ENCODE data around the gene GPR31.
"Not testable (repeated sequence)": the region's sequence is repeated elsewhere in the genome, so short reads cannot be mapped to it uniquely, and the experiment has no call there.

Gene GPR31, protein sequence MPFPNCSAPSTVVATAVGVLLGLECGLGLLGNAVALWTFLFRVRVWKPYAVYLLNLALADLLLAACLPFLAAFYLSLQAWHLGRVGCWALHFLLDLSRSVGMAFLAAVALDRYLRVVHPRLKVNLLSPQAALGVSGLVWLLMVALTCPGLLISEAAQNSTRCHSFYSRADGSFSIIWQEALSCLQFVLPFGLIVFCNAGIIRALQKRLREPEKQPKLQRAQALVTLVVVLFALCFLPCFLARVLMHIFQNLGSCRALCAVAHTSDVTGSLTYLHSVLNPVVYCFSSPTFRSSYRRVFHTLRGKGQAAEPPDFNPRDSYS

DNA sequence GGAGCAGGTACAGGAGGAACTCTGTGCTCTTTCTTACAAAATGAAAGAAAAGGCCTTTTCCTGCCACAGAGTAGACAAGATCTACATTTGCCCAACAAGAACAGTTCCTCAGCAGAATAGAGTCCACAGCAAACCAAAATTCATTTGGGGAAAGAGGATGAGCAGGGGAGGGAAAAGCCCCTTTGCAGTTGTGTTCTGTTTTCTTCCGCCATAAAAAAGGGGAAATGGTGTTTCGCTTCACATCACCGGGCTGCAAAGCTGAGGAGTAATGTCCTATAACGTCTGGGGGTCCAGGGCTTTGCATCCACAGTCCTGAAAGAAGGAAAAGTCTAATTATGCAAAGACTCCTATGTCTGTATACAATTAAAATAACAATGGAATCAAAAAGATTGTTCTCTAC lies at the start of gene GPR31:
Gene GPR31, minus strand, starts transcription at position 118 of the 400 bp plus-strand sequence. CDS start 149 bp downstream, outside the sequence.
- no peak for DNase-seq (ENCODE audit: extremely low read depth, low read depth)
- TF ChIP-seq, protein P1, sequence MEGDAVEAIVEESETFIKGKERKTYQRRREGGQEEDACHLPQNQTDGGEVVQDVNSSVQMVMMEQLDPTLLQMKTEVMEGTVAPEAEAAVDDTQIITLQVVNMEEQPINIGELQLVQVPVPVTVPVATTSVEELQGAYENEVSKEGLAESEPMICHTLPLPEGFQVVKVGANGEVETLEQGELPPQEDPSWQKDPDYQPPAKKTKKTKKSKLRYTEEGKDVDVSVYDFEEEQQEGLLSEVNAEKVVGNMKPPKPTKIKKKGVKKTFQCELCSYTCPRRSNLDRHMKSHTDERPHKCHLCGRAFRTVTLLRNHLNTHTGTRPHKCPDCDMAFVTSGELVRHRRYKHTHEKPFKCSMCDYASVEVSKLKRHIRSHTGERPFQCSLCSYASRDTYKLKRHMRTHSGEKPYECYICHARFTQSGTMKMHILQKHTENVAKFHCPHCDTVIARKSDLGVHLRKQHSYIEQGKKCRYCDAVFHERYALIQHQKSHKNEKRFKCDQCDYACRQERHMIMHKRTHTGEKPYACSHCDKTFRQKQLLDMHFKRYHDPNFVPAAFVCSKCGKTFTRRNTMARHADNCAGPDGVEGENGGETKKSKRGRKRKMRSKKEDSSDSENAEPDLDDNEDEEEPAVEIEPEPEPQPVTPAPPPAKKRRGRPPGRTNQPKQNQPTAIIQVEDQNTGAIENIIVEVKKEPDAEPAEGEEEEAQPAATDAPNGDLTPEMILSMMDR (IDR thresholded peaks at IDR 0.05; ENCODE audit: low read depth, low read length) = no peak

DNA sequence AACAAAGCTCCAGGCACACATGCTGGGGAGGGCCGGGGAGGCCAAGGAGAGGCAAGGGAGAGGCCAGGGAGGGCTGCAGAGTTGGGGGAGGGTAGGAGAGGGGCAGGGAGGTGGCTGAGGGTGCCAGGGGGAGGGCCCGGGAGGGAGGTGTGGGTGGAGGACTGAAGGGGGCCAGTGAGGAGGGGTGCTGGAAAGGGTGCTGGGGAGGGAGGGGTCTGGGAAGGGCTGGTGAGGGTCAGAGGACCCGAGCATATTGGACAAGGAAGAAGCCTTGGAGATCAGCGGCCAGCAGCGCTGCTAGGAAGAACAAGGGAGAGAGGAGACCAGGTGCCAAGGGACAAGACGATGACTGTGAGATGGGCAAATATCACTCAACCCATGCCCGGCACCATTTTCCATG lies 49.7 kb upstream of the GPR31 start:
- no peak for DNase-seq (ENCODE audit: extremely low read depth, low read depth)

DNA sequence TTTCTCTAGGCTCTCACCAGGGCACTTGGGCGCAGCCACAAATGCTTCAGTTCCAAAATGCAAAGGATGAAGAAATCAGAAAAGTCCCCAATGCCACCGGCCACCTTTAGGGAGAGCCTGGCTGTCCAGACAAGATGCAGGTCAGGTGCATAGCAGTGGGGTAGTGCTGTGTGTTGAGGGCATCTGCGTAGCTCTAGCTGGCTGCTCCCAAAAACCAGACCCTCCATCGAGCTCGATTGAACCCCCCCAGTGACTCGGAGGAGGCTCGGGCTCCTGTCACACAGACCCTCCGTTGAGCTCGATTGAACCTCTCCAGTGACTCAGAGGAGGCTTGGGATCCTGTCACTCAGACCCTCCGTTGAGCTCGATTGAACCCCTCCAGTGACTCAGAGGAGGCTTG lies 47.5 kb upstream of the GPR31 start:
- not testable (repeated sequence) for DNase-seq (ENCODE audit: extremely low read depth, low read depth)

More for the DNA sequence above, 49.7 kb upstream of the GPR31 start:
- TF ChIP-seq, protein P1 (IDR thresholded peaks at IDR 0.05; ENCODE audit: low read depth, low read length) = no peak

DNA sequence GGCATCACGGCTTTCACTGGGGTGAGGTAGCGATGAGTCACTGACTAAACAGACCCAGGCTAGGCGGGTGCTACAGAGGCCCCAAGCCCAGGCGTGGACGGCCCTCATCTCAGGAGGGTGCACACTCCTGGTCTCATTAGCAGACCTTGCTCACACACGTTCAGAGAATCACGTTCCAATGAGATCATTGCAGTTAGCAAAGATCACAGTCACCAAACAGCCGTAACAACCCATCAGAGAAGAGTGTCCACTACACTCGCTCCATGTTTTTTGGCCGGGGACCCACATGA lies 46.2 kb upstream of the GPR31 start:
- DNase-seq (ENCODE audit: extremely low read depth, low read depth) = not testable (repeated sequence)

DNA sequence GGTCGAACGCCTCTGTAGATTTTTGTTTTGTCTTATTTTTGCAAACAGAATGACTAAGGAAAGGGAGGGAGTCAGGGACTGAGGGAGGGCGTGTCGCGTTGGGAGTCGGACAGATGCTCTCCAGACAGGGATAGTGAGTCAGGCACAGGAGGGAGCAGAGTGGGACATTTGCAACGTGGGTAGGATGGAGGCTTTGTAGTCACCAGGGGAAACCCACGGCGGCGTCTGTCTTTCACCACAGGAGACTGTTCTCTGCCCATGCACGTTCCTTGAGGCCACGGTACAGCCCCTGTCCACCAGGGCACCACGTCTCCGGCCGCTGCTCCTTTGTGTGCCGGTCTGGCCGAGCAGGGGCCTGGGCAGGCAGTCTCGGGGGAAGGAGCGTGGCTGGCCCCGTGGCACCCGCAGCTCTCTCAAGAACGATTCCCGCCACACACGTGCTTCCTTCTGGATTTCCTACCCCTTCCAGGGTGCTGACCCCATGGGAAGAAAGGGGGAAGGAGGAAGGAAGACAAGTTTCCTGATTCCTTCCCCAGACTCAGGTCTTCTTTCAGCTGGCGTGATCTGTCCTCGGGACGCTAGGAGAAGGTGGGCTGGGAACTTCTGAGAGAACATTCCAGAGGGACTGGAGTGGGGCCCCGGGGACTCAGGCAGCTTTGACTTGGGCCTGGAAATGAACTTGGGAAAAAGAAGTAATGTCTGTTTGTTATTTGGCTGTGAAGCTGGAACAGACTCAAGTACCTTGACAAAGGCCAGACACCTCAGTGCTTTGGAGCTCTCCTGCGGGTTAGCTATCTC lies 45.7 kb upstream of the GPR31 start:
- DNase-seq (ENCODE audit: extremely low read depth, low read depth) = not testable (repeated sequence)

DNA sequence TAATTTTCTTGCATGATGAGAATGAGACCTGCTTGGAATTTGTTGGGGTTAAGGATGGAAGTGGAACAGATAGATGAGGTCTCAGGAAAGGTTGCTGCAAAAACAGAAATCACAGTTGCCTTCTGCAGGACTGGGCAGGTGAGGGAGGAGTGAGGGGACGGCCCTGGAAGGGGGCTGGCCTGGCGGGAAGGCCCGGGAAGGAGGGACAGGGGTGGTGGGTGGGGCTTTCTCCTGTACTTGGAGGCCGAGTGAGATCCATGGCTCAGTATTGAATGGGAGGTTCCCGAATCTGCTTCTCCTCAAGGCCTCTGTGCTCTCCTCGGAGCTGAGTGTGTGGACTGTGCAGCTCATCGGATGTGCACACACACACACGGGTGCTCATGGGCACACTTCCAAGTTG lies 44.8 kb upstream of the GPR31 start:
- not testable (repeated sequence) for DNase-seq (ENCODE audit: extremely low read depth, low read depth)

DNA sequence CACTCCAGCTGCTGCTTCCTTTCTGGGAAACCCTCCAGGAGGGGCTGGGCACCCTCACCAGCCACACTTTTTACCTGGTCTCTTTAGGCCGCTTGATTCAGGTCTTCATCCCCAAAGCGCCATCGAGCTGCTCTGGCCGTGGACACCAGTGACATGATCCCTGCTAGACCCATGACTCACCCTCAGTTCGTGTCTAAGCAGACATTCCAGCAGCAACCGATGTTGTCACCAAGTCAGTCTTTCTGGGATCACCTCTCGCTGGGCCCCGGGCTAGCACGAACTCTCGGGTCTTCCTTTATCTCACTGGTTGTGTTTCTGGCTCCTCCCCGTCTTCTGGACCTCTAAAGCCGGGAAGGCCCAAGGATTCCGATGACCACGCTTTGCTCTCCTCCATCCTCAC lies 43.0 kb upstream of the GPR31 start:
- TF ChIP-seq, protein P1 (IDR thresholded peaks at IDR 0.05; ENCODE audit: low read depth, low read length) = no peak
- DNase-seq (ENCODE audit: extremely low read depth, low read depth) = no peak

DNA sequence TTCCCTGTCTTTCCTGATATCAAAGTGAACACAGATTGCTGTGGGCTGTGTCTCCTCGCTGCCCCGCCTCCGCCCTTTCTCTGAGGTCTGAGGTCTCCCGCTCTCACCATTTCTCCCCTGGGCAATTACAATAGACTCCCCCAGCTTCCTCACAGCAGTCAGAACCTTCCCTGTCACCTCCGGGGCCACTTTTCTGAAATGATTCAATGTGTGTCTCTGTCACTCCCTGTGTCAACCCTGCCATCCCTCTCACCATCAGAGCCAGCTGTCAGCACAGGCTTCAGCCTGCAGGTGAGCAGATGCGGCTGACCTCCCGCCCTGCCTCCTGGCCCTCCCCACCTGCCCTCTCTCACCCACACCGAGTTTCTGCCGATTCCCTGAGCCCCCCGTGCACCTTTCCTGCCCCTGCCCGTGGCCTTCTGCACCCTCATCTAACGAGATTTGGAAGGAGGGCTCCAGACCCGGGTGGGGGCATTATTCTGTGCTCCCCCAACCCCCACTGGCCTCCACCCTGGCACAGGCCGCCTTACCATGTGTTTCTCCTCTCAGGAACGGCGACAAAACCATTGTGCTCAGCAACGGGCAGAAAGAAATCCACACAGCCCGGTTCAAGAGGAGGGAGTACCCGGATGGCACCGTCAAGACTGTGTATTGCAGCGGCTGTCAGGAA lies 38.3 kb upstream of the GPR31 start:
- DNase-seq (ENCODE audit: extremely low read depth, low read depth) = not testable (repeated sequence)

DNA sequence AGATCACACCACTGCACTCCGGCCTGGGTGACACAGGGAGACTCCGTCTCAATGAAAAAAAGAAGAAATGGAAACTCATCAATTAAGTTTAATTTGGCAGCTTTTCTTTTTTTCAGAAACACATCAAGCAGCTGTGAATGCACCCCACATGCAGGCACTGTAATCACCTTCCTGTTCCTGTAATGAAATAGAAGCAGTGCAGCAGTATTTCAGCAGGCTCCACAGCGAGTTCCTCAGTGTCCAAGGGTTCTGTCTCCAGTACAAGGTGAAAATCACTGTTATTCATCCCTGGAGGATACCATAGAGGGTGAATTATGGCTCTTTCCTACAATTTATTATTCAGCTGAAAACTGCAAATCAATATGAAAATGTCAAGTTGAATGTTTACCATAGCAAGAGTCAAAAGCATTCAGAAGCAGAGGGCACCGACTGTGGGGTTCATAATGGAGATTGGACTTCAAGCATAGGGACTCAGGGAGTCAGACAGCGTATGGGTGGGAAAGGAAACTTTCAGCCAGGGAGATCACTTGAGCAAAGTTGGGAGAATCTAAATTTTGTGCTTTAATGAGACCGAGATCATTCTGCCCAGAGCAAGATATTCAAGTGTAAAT lies 35.8 kb upstream of the GPR31 start:
- DNase-seq (ENCODE audit: extremely low read depth, low read depth) = not testable (repeated sequence)

DNA sequence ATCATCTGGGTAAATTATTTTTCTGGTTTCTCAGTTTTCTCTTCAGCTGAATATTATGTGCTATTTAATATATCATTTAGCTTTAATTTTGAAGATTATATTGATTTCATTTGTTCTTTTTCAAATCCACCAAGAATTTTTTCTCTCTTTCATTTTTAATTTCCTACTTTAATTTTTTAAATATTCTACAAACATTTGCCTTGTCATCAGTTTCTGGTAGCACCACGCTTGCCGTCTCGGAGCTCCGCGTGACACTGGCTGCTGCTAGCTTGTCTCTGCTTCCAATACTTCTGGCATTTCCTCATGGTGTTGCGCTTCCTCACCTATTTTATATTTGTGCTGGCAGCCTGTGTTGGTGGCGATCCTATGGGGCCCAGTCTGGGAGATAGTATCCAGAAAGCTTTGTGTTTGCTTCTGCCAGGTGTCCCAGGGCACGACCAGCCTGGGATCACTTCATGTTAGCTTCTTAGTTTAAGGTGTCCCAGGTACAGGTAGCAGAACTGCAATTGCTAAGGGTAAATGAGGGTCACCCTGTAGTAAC lies 33.3 kb upstream of the GPR31 start:
- DNase-seq (ENCODE audit: extremely low read depth, low read depth) = not testable (repeated sequence)

DNA sequence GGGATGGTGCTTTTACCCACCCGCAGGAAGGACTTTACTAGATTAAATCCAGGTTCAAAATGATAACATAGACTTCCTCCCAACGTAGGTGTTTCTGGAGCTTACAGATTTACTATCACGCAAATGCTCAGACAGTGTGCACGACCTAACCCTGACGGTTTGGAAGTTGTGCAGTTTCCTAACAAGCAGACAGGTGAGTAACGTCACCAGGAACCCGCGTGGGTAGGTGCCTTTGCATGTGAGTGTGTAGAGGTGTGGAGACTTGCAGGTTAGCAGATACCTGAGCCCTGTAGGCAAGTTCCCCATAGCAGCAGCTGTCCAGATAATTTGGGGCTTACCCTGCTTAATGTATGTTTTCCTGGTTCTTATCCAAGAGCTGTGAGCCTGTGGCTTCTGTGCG lies 29.5 kb upstream of the GPR31 start:
- DNase-seq (ENCODE audit: extremely low read depth, low read depth) = not testable (repeated sequence)

DNA sequence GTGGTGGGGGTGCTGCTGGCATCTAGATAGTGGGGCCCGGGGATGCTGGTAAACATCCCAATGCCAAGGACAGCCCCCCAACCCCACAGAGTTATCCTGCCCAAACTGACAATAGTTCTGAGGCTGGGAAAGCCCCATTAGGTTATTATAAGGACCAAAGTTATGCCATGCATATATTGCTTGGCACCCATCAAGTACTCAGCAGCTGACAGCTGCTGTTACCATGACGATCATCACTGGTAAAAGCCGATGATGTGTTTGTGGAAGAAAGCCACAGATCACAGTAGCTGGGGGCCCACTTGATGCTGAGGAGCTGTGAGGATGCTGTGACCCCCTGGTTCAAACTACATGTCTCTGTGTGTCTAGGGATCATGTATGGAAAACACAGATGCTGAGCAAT lies 27.3 kb upstream of the GPR31 start:
- DNase-seq (ENCODE audit: extremely low read depth, low read depth) = not testable (repeated sequence)

DNA sequence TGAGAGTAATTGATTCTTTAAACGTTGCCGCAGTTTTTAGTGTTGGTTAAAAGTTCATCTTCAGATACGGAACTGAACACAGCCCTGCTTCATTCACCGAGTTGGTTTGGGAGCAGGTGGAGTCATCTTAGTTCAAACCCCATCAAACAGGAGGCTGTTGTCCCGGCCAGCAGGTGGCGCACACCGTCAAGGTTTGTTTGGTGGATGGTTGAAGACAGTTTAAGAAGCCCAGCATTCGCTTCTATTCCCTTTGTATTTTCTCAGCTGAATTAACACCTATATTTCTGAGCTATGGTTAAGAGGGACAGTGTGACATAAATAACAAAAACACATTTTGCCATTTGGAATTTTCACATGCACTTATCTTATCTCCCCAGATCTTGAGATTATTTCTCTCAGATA lies 25.1 kb upstream of the GPR31 start:
- DNase-seq (ENCODE audit: extremely low read depth, low read depth) = not testable (repeated sequence)

DNA sequence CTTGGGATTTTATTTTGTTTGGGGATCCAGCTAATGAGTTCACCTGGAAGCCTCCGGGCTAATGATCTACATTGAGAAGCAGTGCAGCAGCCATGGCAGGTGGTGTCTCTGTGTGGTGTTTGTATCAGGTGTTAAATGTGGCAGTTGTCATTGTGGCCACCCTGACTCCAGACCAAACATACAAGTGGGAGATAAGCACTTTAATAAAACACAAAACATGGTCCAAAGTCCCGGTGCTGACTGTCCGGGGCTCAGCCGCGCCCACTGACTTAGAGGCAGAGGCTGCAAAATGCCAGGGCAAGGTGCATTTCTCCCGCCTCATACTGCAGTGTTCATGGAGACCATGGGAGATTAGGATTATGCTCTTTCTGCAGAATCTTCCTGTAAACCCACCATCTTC lies 23.6 kb upstream of the GPR31 start:
- DNase-seq (ENCODE audit: extremely low read depth, low read depth) = not testable (repeated sequence)

DNA sequence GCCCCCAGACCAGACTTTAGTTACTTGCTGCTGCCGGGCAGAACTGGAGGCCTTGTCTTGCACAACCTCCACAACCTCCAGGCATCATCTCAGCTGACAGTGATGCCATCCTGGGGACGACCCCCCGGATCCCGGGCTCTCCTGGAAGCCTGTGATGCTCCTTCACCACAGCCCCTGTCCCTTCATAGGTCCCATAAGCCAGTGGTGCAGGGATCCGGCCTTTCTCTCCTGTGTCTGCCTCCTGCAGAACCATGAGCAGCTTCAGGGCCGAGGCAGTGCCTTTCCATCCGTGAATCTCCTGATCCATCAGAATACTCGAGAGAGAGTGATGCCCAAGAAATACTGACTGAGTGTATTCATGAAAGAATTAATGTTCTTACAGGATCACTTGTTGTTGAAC lies 22.3 kb upstream of the GPR31 start:
- DNase-seq (ENCODE audit: extremely low read depth, low read depth) = not testable (repeated sequence)

DNA sequence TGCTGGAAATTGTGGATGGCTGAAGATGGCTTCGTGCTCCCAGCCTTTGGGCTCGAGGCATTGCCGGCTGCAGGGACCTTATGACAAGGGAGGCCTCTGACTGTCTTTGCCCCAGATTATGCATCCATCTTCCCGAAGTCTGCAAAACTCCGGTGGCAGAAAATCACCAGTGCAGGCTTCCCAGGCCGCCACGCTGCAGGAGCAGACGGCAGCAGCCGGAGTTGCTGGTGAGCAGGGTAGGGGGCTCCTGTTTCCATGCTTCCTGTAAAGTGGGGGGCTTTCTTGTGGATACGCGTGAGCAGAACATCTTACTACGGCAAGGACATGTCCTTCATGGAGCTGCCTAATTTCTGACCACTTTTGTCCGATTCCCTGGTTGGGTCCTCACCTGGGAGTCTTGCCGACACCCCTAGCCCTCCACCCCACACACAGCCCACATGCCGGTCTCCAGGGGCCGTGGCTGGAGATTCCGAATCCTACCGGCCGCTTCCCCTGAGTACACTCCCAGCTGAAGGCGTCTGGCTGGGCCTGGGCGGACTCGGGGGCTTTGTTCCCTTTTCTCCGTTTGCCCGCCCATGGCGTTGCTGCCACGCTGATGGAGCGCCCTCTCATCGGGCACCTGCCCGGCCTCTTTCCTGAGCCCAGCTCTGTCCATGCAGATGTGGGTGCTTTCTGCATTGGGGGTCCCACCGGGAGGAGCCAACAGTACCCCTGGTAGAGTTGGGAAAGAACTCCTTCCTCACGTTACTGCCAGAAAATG lies 21.3 kb upstream of the GPR31 start:
- DNase-seq (ENCODE audit: extremely low read depth, low read depth) = not testable (repeated sequence)
